BE2C (cell line): ENCODE measurements around the gene VSTM1.

Experiments
- DNase-seq: peaks from one replicate; pipeline ENCODE4 v3.0.0-alpha.2; 2020
- H3K27me3 ChIP-seq: fragments of 250-450 bp; sonication (Bioruptor Pico); 2 replicates; pipeline ENCODE4 v1.5.1; 2020; ENCODE audit warnings: mild to moderate bottlenecking
- H3K36me3 ChIP-seq: fragments of 250-450 bp; sonication (Bioruptor Pico); 2 replicates; pipeline ENCODE4 v1.5.1; 2020; ENCODE audit warnings: mild to moderate bottlenecking
- H3K4me1 ChIP-seq: fragments of 250-450 bp; sonication (Bioruptor Pico); 2 replicates; pipeline ENCODE4 v1.5.1; 2020
- H3K4me3 ChIP-seq: 2 replicates; pipeline ENCODE4 v1.5.1; 2011; ENCODE audit warnings: low read depth, low read length
- H3K9me3 ChIP-seq: fragments of 250-450 bp; sonication (Bioruptor Pico); 2 replicates; pipeline ENCODE4 v1.5.1; 2020
- TF ChIP-seq, protein P1 (sequence below): IDR thresholded peaks from 2 replicates; pipeline ENCODE4 v1.5.1; 2012; ENCODE audit warnings: mild to moderate bottlenecking, low read depth, low read length

Gene VSTM1

DNA sequence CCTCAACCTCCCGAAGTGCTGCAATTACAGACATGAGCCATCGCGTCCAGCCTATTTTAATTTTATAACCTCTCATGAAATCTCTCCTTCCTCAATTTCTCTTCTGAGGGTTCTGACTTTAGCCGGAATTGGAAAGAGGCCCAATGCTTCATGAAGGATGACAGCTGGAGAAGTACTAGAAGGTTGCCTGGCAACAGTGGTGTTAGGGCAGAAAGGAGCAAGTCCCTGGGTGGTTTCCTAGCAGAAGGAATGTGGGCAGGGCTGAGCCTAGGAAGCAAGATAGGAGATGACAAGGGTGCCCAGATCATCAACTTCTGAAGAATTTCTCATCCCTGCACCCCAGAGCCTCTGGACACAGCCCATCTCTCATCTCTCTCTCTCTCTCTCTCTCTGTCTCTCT is 46.4 kb downstream of the VSTM1 start:
- no peaks in the 10 kb centered on the region for H3K36me3 ChIP-seq
- peaks cover 19% of the 10 kb centered on the region for H3K27me3 ChIP-seq
- TF ChIP-seq, protein P1, sequence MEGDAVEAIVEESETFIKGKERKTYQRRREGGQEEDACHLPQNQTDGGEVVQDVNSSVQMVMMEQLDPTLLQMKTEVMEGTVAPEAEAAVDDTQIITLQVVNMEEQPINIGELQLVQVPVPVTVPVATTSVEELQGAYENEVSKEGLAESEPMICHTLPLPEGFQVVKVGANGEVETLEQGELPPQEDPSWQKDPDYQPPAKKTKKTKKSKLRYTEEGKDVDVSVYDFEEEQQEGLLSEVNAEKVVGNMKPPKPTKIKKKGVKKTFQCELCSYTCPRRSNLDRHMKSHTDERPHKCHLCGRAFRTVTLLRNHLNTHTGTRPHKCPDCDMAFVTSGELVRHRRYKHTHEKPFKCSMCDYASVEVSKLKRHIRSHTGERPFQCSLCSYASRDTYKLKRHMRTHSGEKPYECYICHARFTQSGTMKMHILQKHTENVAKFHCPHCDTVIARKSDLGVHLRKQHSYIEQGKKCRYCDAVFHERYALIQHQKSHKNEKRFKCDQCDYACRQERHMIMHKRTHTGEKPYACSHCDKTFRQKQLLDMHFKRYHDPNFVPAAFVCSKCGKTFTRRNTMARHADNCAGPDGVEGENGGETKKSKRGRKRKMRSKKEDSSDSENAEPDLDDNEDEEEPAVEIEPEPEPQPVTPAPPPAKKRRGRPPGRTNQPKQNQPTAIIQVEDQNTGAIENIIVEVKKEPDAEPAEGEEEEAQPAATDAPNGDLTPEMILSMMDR = no peak
- no peaks in the 10 kb centered on the region for H3K9me3 ChIP-seq
- DNase-seq = no peak
- H3K4me3 ChIP-seq = no peak overlapping the region
- H3K4me1 ChIP-seq = no peaks in the 10 kb centered on the region

DNA sequence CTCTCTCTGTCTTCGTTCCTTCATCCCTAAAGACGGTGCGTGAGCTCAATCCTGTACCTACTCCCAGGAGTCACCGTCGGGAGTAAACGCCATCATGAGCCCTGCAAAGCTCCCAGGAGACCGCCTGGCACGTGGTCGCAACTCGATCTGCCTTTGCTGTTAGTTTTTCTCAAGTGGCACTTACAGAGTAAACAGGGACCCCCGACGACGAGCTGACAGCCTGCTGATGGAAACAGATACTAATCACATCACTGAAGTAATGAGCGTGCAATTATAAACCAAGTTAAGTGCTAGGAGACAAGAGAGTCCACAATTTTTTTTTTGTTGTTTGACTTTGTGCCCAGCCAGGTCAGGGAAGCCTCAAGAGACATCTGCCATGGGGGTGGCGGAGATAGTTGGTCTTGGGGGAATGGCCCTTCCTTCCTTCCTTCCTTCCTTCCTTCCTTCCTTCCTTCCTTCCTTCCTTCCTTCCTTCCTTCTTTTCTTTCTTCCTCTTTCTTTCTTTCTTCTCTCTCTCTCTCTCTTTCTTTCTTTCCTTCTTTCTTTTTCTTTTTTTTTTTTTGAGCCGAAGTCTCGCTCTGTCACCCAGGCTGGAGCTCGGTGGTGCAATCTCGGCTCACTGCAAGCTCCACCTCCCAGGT is 48.7 kb downstream of the VSTM1 start:
- no peaks in the 10 kb centered on the region for H3K4me1 ChIP-seq
- H3K4me3 ChIP-seq = no peak overlapping the region
- H3K36me3 ChIP-seq = no peaks in the 10 kb centered on the region
- H3K9me3 ChIP-seq = no peaks in the 10 kb centered on the region
- TF ChIP-seq, protein P1 = no peak
- no peak for DNase-seq
- H3K27me3 ChIP-seq = peaks cover 22% of the 10 kb centered on the region

DNA sequence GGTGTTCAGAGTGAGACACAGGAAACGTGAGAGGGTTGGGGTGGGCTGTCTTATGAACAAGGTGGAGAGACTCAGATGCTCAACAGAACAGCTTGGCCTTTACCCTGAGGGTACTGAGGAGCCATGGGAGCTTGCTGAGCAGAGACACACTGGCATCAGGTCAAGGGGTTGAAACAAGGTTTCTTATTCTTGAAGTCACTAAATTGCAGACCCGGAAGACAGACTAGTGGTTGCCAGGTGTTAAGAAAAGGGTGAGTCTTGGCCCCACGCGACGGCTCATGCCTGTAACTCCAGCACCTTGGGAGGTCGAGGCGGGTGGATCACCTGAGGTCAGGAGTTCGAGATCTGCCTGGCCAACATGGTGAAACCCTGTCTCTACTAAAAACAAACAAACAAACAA is 49.8 kb downstream of the VSTM1 start:
- H3K9me3 ChIP-seq = no peaks in the 10 kb centered on the region

DNA sequence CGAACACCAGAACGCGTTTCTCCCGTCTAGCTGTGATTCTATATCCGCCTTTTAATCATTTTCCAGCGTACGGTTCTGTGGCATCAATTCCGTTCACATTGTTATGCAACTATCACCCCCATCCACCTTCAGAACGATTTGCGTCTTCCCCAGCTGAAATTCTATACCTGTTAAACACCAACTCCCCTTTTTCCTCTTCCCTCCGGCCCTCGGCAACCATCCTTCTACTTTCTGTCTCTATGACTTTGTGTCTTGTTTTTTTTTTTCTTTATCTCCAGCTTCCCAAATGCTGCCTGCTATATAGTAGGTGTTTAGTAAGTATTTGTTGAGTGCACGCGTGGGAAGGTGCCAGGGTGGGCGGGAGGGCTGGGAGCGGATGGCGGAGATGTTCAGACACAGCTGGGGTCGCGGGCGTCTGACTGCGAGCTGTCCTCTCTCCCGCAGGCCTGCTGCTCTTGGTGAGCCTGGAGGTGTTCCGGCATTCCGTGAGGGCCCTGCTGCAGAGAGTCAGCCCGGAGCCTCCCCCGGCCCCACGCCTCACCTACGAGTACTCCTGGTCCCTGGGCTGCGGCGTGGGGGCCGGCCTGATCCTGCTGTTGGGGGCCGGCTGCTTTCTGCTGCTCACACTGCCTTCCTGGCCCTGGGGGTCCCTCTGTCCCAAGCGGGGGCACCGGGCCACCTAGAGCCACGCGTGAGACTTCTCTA is 52.0 kb downstream of the VSTM1 start:
- Histone ChIP-seq H3K4me1 (no peaks in the 10 kb centered on the region), H3K9me3 (no peaks in the 10 kb centered on the region), H3K27me3 (peaks cover 22% of the 10 kb centered on the region), H3K4me3 (no peak overlapping the region), H3K36me3 (no peaks in the 10 kb centered on the region)
- no peak for DNase-seq
- TF ChIP-seq, protein P1 = no peak

More for the DNA sequence above, 49.8 kb downstream of the VSTM1 start:
- no peak overlapping the region for H3K4me3 ChIP-seq
- H3K27me3 ChIP-seq = peaks cover 22% of the 10 kb centered on the region
- no peak for DNase-seq
- no peaks in the 10 kb centered on the region for H3K4me1 ChIP-seq
- H3K36me3 ChIP-seq = no peaks in the 10 kb centered on the region
- TF ChIP-seq, protein P1 = no peak

DNA sequence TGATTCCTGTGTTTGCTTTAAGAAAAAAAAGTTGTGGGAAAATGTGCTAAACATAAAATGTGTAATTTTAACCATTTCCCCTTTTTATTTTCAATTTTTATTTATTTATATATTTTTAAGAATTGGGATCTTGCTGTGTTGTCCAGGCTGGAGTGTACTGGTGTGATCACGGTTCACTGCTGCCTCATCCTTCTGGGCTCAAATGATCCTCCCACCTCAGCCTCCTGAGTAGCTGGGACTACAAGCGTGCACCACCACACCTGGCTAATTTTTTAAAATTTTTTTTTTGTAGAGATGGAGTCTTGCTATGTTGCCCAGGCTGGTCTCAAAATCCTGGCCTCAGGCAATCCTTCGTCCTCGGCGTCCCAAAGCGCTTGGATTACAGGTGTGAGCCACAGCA is 53.2 kb downstream of the VSTM1 start:
- Histone ChIP-seq H3K4me3 (no peak overlapping the region), H3K27me3 (peaks cover 16% of the 10 kb centered on the region), H3K36me3 (no peaks in the 10 kb centered on the region), H3K9me3 (no peaks in the 10 kb centered on the region), H3K4me1 (no peaks in the 10 kb centered on the region)
- DNase-seq = no peak
- TF ChIP-seq, protein P1 = no peak

DNA sequence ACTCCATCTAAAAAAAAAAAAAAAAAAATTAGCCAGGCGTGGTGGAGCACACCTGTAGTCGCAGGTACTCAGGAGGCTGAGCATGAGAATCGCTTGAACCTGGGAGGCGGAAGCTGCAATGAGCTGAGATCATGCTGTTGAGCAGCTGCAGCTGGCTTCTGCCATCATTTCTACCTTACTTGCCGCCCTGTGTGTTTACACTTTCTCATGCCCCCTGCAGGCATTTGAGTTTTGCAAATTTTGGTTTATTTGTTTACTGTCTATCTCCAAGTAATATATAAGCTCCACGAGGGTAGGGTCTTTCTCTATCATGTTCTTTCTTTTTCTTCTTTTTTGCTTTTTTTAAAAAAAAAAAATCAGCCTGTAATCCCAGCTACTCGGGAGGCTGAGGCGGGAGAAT is 54.3 kb downstream of the VSTM1 start:
- Histone ChIP-seq H3K9me3 (no peaks in the 10 kb centered on the region), H3K27me3 (peaks cover 11% of the 10 kb centered on the region), H3K4me3 (no peak overlapping the region), H3K4me1 (no peaks in the 10 kb centered on the region), H3K36me3 (no peaks in the 10 kb centered on the region)
- DNase-seq = no peak
- TF ChIP-seq, protein P1 = no peak
